ENCODE measurements around the gene PDZK1IP1. TPM values are rescaled to one million over a fixed set of nuclear protein-coding genes. Genes with fewer than 3 reads are reported as not detected.

The PDZK1IP1 gene
- total and polyA plus RNA-seq, 2 of the 4 experiments (the other 2 are of a cell fraction), result not detected

DNA sequence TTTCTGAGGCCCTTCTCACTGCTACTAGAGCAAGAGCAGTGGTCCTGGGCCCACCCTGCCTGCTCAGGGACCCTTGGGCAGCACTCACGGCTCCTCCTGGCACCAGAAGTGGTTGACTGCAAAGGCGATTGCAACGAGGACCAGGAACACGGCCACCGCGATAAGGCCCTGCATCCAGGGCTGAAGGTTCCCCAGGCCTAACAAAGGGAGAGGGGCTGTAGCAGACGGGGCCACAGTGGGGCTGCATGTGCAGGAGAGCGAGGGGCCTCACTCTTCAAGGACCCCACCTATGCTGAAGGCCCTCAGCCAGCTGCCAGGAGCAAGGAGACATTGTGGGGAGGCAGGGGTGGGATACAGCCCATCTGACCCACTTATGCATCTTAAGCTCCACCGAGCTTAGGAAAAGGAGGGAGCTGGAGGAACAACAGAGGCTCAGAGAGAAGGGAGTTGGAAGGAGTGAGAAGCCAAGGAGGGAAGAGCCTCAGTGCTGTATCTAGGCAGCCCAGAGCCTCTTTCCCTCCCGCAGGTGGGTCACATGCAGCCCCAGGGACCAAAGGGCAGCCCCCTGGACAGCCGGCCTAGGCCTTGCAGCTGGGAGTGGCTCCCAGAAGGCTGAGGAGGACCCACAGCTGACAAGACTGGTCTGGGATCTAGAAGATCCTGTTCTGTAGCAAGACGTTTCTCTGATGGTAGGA lies 2.5 kb downstream of the PDZK1IP1 start:
- no peak for ATAC-seq (ENCODE audit: low read depth)
- Histone ChIP-seq H3K36me3 (ENCODE audit: control insufficient read depth, insufficient read depth, low read length) (no peaks in the 10 kb centered on the region), H3K27ac (ENCODE audit: insufficient read depth, low read length) (no peak overlapping the region), H2BK20ac (ENCODE audit: low read depth, low read length) (no peak overlapping the region), H4K5ac (ENCODE audit: low read depth, low read length) (no peak overlapping the region), H3K79me1 (ENCODE audit: low read depth in 1 of 2, low read length in 2 of 2) (no peaks in the 10 kb centered on the region), H2AK5ac (ENCODE audit: low read depth, low read length) (no peak overlapping the region), H3K4me1 (ENCODE audit: control insufficient read depth, insufficient read depth, low read length) (peaks cover 2% of the 10 kb centered on the region; the same call in 1 of the 2 replicates), H3K14ac (replicated peaks; ENCODE audit: low read depth, low read length) (no peak overlapping the region), H3K27me3 (ENCODE audit: control insufficient read depth, insufficient read depth, low read length) (peaks cover 2% of the 10 kb centered on the region; the same call in 1 of the 2 replicates), H3K4ac (ENCODE audit: low read depth, low read length) (no peak overlapping the region), H3K56ac (ENCODE audit: extremely low read depth, insufficient read depth, low read length) (no peak overlapping the region), H3K4me2 (ENCODE audit: low read depth, low read length) (no peak overlapping the region), H2AK9ac (replicated peaks; ENCODE audit: low read depth, low read length, poor library complexity) (no peak overlapping the region), H3K18ac (ENCODE audit: low read depth, low read length) (no peak overlapping the region), H4K8ac (ENCODE audit: low read depth in 2 of 2, low read length in 2 of 2) (no peak overlapping the region), H4K91ac (ENCODE audit: insufficient read depth, low read depth, low read length) (no peak overlapping the region), H3K23ac (ENCODE audit: low read depth, low read length) (no peak overlapping the region), H2BK5ac (ENCODE audit: low read depth, low read length, poor library complexity, severe bottlenecking) (no peak overlapping the region), H4K20me1 (ENCODE audit: insufficient read depth, low read length) (no peaks in the 10 kb centered on the region; the same call in 1 of the 2 replicates), H2AFZ (replicated peaks; ENCODE audit: low read length, poor library complexity) (no peak overlapping the region), H3K4me3 (ENCODE audit: insufficient read depth, low read depth, low read length) (no peak overlapping the region), H2BK15ac (ENCODE audit: low read depth, low read length) (no peak overlapping the region), H2BK120ac (ENCODE audit: low read depth, low read length) (no peak overlapping the region), H3K9me1 (ENCODE audit: insufficient read depth, low read length) (no peaks in the 10 kb centered on the region), H3K9ac (ENCODE audit: low read depth, low read length) (no peak overlapping the region), H3K9me3 (ENCODE audit: control insufficient read depth, insufficient read depth, low read length) (no peaks in the 10 kb centered on the region)
- POLR2A ChIA-PET (ENCODE audit: unreplicated experiment), result no interaction called here
- intact Hi-C loops (cut with micrococcal nuclease), result no loop called here
- TF ChIP-seq NFE2L2 (IDR thresholded peaks at IDR 0.05; ENCODE audit: low read depth, low read length) (no peak), FOS (IDR thresholded peaks at IDR 0.05; ENCODE audit: low read depth, low read length) (no peak), MAZ (IDR thresholded peaks at IDR 0.05; ENCODE audit: borderline replicate concordance, low read depth, low read length) (no peak), CEBPB (IDR thresholded peaks at IDR 0.05; ENCODE audit: low read depth, low read length) (no peak), RAD21 (IDR thresholded peaks at IDR 0.05; ENCODE audit: low read length) (no peak), CHD1 (IDR thresholded peaks at IDR 0.05; ENCODE audit: low read depth, low read length) (no peak)
- dilution Hi-C loops (cut with HindIII; ENCODE audit: low sequenced_read_pairs, unreplicated experiment), result no loop called here
- in situ Hi-C loops (cut with MboI; ENCODE audit: low sequenced_read_pairs), result loop anchor here (10.0 kb wide), 1 partner anchor 527 kb away; no protein-coding TSS in a partner anchor
- BruUV-seq (replicated peaks), result no TSS peak
- no peak for DNase-seq
- 20% methylated on average over 1 of the region's 12 CpGs; no CpG with 5 or more reads in 1 of the 2 experiments for WGBS, 2 experiments (ENCODE audit: extremely low coverage in 2 of 2, insufficient read length in 1 of 2)
- CTCF ChIA-PET, result no interaction called here
